Loucy (cell line): ENCODE data around the gene ADORA3.

Source experiments
- H2AFZ ChIP-seq: fragments of 200-600 bp; sonication (generic); 2 replicates; pipeline ENCODE4 v1.6.0; 2016; ENCODE audit warnings: antibody characterized with exemption, mild to moderate bottlenecking, low read length, moderate library complexity
- H3F3A ChIP-seq: fragments of 200-600 bp; 2 replicates; pipeline ENCODE4 v1.6.0; 2016; ENCODE audit warnings: antibody characterized with exemption, low read depth, mild to moderate bottlenecking
- H3K27me3 ChIP-seq: fragments of 200-600 bp; sonication (generic); 2 replicates; pipeline ENCODE4 v1.6.1; 2014; ENCODE audit warnings: low read length, mild to moderate bottlenecking; ENCODE audit not compliant: insufficient read depth, poor library complexity, severe bottlenecking
- H3K36me3 ChIP-seq: fragments of 200-600 bp; sonication (generic); 2 replicates; pipeline ENCODE4 v1.6.1; 2016; ENCODE audit warnings: low read length; ENCODE audit not compliant: insufficient read depth
- H3K4me1 ChIP-seq: fragments of 200-600 bp; sonication (generic); 2 replicates; pipeline ENCODE4 v1.5.1; 2014; ENCODE audit warnings: low read length, mild to moderate bottlenecking; ENCODE audit not compliant: insufficient read depth, poor library complexity, severe bottlenecking
- H3K4me2 ChIP-seq: fragments of 200-600 bp; sonication (generic); 2 replicates; pipeline ENCODE4 v1.6.0; 2014; ENCODE audit warnings: antibody characterized with exemption, low read length, low read depth, mild to moderate bottlenecking; ENCODE audit not compliant: poor library complexity, severe bottlenecking
- H3K4me3 ChIP-seq: fragments of 200-600 bp; sonication (generic); 2 replicates; pipeline ENCODE4 v1.5.1; 2014; ENCODE audit warnings: low read length, mild to moderate bottlenecking, mixed read lengths; ENCODE audit not compliant: poor library complexity, severe bottlenecking
- H3K79me2 ChIP-seq: fragments of 200-600 bp; sonication (generic); 2 replicates; pipeline ENCODE4 v1.6.1; 2014; ENCODE audit warnings: low read length; ENCODE audit not compliant: insufficient read depth
- H3K9ac ChIP-seq: fragments of 200-600 bp; sonication (generic); 2 replicates; pipeline ENCODE4 v1.6.0; 2014; ENCODE audit warnings: mild to moderate bottlenecking, low read depth, low read length, moderate library complexity; ENCODE audit not compliant: poor library complexity, severe bottlenecking
- H3K9me2 ChIP-seq: fragments of 200-600 bp; sonication (generic); replicated peaks from 2 replicates; pipeline ENCODE4 v1.6.1; 2016; ENCODE audit warnings: low read depth, low read length, mixed read lengths
- H3K9me3 ChIP-seq: fragments of 200-600 bp; sonication (generic); 2 replicates; pipeline ENCODE4 v1.6.1; 2014; ENCODE audit warnings: mild to moderate bottlenecking, antibody characterized with exemption, low read length, low read depth; ENCODE audit not compliant: insufficient read depth
- H4K20me1 ChIP-seq: fragments of 200-600 bp; sonication (generic); 2 replicates; pipeline ENCODE4 v1.6.0; 2014; ENCODE audit warnings: antibody characterized with exemption, low read length, mild to moderate bottlenecking; ENCODE audit not compliant: insufficient read depth, poor library complexity, severe bottlenecking
- CTCF ChIP-seq: fragments of 200-600 bp; sonication (generic); conservative IDR thresholded peaks from 2 replicates; pipeline ENCODE4 v1.5.1; 2014; ENCODE audit warnings: mild to moderate bottlenecking, antibody characterized with exemption, low read length
- EZH2phosphoT487 ChIP-seq: fragments of 200-600 bp; IDR thresholded peaks from 2 replicates; pipeline ENCODE4 v1.6.1; 2018; ENCODE audit warnings: antibody characterized with exemption, mild to moderate bottlenecking, moderate library complexity, borderline replicate concordance

The ADORA3 gene

GRCh38 chr1:111466480-111466879 is 37.0 kb downstream of the ADORA3 start:
- no peak overlapping the region for H2AFZ ChIP-seq

GRCh38 chr1:111465754-111466153 is 37.7 kb downstream of the ADORA3 start:
- Histone ChIP-seq H3K9me3 (no peaks in the 10 kb centered on the region), H3K27me3 (no peaks in the 10 kb centered on the region), H2AFZ (no peak overlapping the region), H4K20me1 (no peaks in the 10 kb centered on the region), H3K9me2 (no peaks in the 10 kb centered on the region), H3K36me3 (peaks cover 21% of the 10 kb centered on the region; the same call in 1 of the 2 replicates), H3K9ac (no peak overlapping the region), H3F3A (peaks cover 2% of the 10 kb centered on the region; the same call in 1 of the 2 replicates), H3K4me3 (no peak overlapping the region), H3K4me2 (no peak overlapping the region), H3K4me1 (peaks cover 15% of the 10 kb centered on the region), H3K79me2 (no peaks in the 10 kb centered on the region)
- no peak for TF ChIP-seq EZH2phosphoT487

More at GRCh38 chr1:111466480-111466879, 37.0 kb downstream of the ADORA3 start:
- H3K27me3 ChIP-seq: no peaks in the 10 kb centered on the region
- no peak overlapping the region for H3K9ac ChIP-seq
- no peaks in the 10 kb centered on the region for H3K9me2 ChIP-seq
- H3K36me3 ChIP-seq: peaks cover 14% of the 10 kb centered on the region; the same call in 1 of the 2 replicates
- H3K9me3 ChIP-seq: no peaks in the 10 kb centered on the region
- H3K4me2 ChIP-seq: no peak overlapping the region
- H3F3A ChIP-seq: peaks cover 4% of the 10 kb centered on the region; the same call in 1 of the 2 replicates
- TF ChIP-seq CTCF (no peak), EZH2phosphoT487 (no peak)
- no peaks in the 10 kb centered on the region for H3K79me2 ChIP-seq
- no peaks in the 10 kb centered on the region for H4K20me1 ChIP-seq
- H3K4me1 ChIP-seq: peaks cover 22% of the 10 kb centered on the region
- H3K4me3 ChIP-seq: no peak overlapping the region

- Histone ChIP-seq H3K36me3 (peaks cover 43% of the 10 kb centered on the region; the same call in 1 of the 2 replicates), H3K4me2 (no peak overlapping the region), H3K9ac (no peak overlapping the region), H4K20me1 (no peaks in the 10 kb centered on the region), H3K4me1 (no peaks in the 10 kb centered on the region), H3K9me3 (no peaks in the 10 kb centered on the region), H3K27me3 (no peaks in the 10 kb centered on the region), H3K9me2 (no peaks in the 10 kb centered on the region), H3F3A (no peaks in the 10 kb centered on the region), H3K4me3 (no peak overlapping the region), H2AFZ (no peak overlapping the region), H3K79me2 (peaks cover 5% of the 10 kb centered on the region; the same call in 1 of the 2 replicates)
- TF ChIP-seq CTCF: no peak
- TF ChIP-seq EZH2phosphoT487: no peak
These were observed 40.3 kb downstream of the ADORA3 start for GRCh38 chr1:111463029-111463683.
